ENCODE measurements around the gene FBXO21.
"Not testable (repeated sequence)": the region's sequence is repeated elsewhere in the genome, so short reads cannot be mapped to it uniquely, and the experiment has no call there.

FBXO21 gene

GRCh38 chr12:117100851-117101673 lies 89.2 kb downstream of the FBXO21 start:
- DNase-seq, result peak; percentile 4

DNA sequence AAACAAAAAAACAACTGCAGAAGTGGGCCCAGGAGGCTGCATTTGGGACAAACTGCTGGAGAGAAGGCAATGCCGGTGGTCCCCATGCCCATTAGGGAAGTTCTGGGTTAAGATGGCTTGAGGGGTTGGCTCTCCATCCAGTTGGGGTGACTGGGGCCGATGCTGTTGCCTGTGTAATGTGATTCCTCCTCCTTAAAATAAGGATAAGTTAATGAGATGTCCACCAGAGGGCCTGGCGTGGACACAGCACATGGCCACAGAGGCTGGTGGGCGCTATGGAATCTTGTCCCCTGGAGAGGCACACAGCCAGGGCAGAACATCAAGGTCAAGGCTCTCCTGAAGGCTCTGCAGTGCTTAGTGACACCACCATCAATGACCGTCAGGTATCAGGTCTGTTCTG lies 90.0 kb downstream of the FBXO21 start:
- DNase-seq, result no peak

DNA sequence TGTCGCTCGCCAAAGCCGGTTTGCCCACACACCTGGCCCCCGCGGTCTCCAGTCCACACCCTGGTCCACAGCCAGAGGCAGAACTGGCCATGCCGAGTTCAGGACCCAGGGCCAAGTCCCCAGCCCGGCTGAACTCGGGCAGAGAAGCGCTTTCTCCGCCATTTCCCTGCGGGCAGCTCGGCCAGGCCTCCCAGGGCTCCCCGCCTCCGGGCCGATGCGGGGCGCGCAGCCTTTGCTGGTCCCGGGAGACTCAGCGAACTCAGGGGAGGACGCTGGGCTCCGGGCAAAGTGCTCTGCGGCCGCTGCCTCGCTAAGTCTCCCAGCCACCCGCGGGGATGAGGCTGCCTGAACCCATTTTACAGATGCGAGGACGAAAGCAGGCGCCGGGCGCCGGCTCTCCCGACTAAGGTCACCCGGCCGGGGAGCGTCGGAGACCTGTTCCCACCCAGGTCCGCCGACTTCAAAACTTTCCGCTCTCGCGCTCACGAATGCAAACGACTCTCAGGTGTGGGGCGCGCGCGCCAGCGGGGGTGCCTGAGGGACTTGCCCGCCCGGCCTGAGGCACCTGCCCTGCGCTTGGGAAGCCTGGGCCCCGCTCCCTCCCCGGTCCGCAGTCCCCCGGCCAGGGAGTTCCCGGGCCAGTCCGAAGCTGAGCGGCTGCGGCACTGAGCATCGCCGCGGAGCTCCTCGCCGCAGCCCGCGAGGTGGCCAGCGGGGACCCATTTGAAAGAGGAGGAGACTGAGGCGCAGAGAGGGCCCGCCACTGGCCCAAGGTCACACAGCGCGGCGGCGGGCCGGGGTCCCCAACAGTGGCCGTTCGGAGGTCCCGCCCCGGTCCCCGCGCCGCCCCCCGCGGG lies 91.7 kb downstream of the FBXO21 start:
- no peak for DNase-seq

GRCh38 chr12:117098024-117098360 lies 92.3 kb downstream of the FBXO21 start:
- no peak for DNase-seq

GRCh38 chr12:117097159-117097558 lies 93.1 kb downstream of the FBXO21 start:
- DNase-seq, result no peak

GRCh38 chr12:117096501-117097042 lies 93.7 kb downstream of the FBXO21 start:
- DNase-seq, result no peak

GRCh38 chr12:117095191-117095590 lies 95.1 kb downstream of the FBXO21 start:
- not testable (repeated sequence) for DNase-seq

GRCh38 chr12:117093918-117094630 lies 96.2 kb downstream of the FBXO21 start:
- no peak for DNase-seq

GRCh38 chr12:117093431-117093830 lies 96.8 kb downstream of the FBXO21 start:
- no peak for DNase-seq

DNA sequence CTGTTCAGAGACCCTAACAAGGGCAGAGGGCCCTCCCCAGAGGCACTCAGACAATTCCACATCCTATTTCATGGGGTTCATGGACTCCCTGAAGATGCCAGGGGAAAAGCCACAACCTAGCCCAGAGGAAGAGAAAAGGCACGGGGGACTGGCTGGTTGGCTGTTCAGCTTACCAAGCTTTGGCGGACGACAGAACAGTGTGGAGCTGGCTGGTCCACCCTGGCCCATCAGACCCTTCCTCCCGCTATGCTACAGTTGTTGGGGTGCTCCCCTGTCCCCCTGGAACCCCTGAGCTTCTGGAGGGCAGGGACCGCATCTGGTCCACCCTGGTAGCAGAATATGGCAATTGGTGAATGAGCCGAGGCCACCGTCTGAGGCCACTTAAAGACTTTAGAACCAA lies 97.4 kb downstream of the FBXO21 start:
- no peak for DNase-seq

GRCh38 chr12:117092511-117092780 lies 97.8 kb downstream of the FBXO21 start:
- DNase-seq, result no peak
